ENCODE results near the gene ANAPC15. TPM values are rescaled to one million over a fixed set of nuclear protein-coding genes. Genes with fewer than 3 reads are reported as not detected.
"Not testable (repeated sequence)": the region's sequence is repeated elsewhere in the genome, so short reads cannot be mapped to it uniquely, and the experiment has no call there.

The ANAPC15 gene
- total RNA-seq, 3 donors from 2014 or later, result 12.1 to 22.4 (median 21.4) TPM

- intact Hi-C loops (cut with DNase I; ENCODE audit: low total_unique reads), result no loop called here
- H3K9me3 ChIP-seq, result no peaks in the 10 kb centered on the region
- H3K4me1 ChIP-seq, result no peaks in the 10 kb centered on the region
- no peak for DNase-seq (ENCODE audit: low spot score in 2 of 2)
- no peaks in the 10 kb centered on the region for H3K27me3 ChIP-seq
- no peak overlapping the region for H3K4me3 ChIP-seq
- H3K27ac ChIP-seq, result no peak overlapping the region
- TF ChIP-seq POLR2AphosphoS5 (IDR thresholded peaks at IDR 0.05) (no peak), POLR2A (IDR thresholded peaks at IDR 0.05) (no peak)
- TF ChIP-seq, protein P1, sequence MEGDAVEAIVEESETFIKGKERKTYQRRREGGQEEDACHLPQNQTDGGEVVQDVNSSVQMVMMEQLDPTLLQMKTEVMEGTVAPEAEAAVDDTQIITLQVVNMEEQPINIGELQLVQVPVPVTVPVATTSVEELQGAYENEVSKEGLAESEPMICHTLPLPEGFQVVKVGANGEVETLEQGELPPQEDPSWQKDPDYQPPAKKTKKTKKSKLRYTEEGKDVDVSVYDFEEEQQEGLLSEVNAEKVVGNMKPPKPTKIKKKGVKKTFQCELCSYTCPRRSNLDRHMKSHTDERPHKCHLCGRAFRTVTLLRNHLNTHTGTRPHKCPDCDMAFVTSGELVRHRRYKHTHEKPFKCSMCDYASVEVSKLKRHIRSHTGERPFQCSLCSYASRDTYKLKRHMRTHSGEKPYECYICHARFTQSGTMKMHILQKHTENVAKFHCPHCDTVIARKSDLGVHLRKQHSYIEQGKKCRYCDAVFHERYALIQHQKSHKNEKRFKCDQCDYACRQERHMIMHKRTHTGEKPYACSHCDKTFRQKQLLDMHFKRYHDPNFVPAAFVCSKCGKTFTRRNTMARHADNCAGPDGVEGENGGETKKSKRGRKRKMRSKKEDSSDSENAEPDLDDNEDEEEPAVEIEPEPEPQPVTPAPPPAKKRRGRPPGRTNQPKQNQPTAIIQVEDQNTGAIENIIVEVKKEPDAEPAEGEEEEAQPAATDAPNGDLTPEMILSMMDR (IDR thresholded peaks at IDR 0.05), result no peak
- H3K36me3 ChIP-seq, result no peaks in the 10 kb centered on the region
Measured at GRCh38 chr11:72150882-72151281, 38.4 kb upstream of the ANAPC15 start.

DNA sequence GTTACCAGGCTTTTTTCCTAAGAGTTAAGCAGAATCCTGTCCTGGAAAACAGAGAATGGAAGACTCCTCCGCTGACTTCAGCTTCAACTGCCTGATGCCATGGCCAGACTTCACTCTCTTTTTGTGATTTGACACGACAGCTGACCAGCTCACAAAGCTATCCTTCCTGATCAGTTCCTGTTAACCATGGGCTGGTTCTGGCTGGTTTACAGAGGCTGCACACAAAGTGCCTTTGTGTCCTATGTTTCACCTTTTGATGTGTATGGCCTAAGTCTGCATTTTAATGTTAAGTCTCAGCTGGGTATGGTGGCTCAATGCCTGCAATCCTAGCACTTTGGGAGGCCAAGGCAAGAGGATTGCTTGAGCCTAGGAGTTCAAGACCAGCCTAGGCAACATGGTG lies 34.1 kb upstream of the ANAPC15 start:
- Histone ChIP-seq H3K4me1 (no peaks in the 10 kb centered on the region), H3K36me3 (no peaks in the 10 kb centered on the region), H3K9me3 (no peaks in the 10 kb centered on the region), H3K4me3 (no peak overlapping the region), H3K27ac (no peak overlapping the region), H3K27me3 (no peaks in the 10 kb centered on the region)
- intact Hi-C loops (cut with DNase I; ENCODE audit: low total_unique reads), result no loop called here
- TF ChIP-seq POLR2A (IDR thresholded peaks at IDR 0.05) (no peak), POLR2AphosphoS5 (IDR thresholded peaks at IDR 0.05) (no peak)
- TF ChIP-seq, protein P1 (IDR thresholded peaks at IDR 0.05), result no peak
- no peak for DNase-seq (ENCODE audit: low spot score in 2 of 2)

DNA sequence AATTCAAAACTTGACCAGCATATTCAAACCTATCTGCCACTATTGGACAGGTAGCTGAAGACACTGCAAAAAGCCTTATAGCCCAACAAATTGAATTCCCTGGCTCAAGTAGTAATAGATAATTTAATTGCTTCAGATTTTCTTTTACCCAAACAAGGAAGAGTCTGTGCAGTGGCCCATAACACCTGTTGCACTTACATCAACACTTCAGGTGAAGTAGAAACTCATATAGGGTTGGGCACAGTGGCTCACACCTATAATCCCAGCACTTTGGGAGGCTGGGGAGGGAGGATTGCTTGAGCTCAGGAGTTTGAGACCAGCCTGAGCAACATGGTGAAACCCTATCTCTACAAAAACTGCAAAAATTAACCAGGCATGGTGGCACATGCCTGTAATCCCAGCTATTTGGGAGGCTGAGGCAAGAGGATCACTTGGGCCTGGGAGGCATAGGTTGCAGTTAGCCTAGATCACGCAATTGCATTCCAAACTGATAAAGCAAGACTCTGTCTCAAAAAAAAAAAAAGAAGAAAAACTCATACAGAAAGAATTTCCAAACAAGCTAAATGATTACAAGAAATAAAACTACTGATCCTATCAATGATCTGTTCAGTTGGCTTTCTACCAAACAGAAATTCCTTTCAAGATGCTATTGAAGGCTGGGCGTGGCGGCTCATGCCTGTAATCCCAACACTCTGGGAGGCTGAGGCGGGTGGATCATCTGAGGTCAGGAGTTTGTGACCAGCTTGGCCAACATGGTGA lies 32.5 kb upstream of the ANAPC15 start:
- peak in 1 of 2 donors; percentile 35 for DNase-seq (ENCODE audit: low spot score in 2 of 2)
- H3K27me3 ChIP-seq, result no peaks in the 10 kb centered on the region
- no peak overlapping the region for H3K4me3 ChIP-seq
- TF ChIP-seq POLR2A (IDR thresholded peaks at IDR 0.05) (no peak), POLR2AphosphoS5 (IDR thresholded peaks at IDR 0.05) (no peak)
- TF ChIP-seq, protein P1 (IDR thresholded peaks at IDR 0.05), result no peak
- intact Hi-C loops (cut with DNase I; ENCODE audit: low total_unique reads), result no loop called here
- peak overlapping the region; percentile 29 to 54 for H3K27ac ChIP-seq
- no peaks in the 10 kb centered on the region for H3K9me3 ChIP-seq
- H3K4me1 ChIP-seq, result no peaks in the 10 kb centered on the region
- no peaks in the 10 kb centered on the region for H3K36me3 ChIP-seq

- H3K4me1 ChIP-seq; intact Hi-C loops (cut with DNase I; ENCODE audit: low total_unique reads); H3K36me3 ChIP-seq; H3K27me3 ChIP-seq; H3K4me3 ChIP-seq; DNase-seq (ENCODE audit: low spot score in 2 of 2); H3K9me3 ChIP-seq: not testable (repeated sequence)
- H3K27ac ChIP-seq, result peak overlapping the region in 1 of 2 donors; percentile 72
Measured at GRCh38 chr11:72142543-72142942, 30.0 kb upstream of the ANAPC15 start.

DNA sequence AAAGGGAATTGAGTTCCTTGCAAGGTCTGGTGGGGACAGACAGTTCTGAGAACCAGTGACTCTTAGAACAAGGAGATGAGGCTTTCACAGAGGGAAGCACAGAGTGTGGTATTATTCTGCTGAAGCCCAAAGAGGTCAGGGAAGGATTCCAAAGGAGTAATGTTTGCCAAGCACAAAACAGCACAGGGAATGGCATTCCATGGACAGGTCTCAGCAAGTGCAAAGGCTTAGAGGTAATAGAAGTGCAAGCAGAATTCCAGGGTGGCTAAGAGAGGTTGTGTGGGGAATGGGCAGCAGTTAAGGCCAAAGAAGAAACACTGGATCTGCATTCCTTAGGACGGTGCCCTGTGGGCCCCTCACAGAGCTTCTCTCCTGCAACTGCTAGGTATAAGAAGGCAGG lies 29.6 kb upstream of the ANAPC15 start:
- H3K9me3 ChIP-seq; H3K4me1 ChIP-seq; intact Hi-C loops (cut with DNase I; ENCODE audit: low total_unique reads): not testable (repeated sequence)

DNA sequence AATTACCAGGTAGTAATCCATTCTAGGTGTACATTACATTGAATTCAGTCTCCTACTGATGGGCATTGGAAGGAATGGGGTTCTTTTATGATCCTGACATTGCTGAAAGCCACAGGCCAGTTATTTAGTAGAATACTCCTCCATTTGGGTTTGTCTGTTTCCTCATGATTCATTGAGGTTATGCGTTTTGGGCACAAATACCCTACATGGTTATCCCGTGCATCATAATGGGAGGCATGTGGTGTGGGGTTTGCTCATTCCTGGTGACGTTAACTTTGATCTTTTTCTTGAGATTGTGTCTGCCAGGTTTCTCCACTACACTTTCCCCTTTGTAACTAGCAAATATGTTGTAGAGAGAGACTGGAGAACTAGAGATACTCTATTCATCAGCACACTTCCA lies 28.6 kb upstream of the ANAPC15 start:
- H3K4me3 ChIP-seq, result no peak overlapping the region
- no peak for TF ChIP-seq POLR2A (IDR thresholded peaks at IDR 0.05)
- TF ChIP-seq, protein P1 (IDR thresholded peaks at IDR 0.05), result no peak
- no peak for TF ChIP-seq POLR2AphosphoS5 (IDR thresholded peaks at IDR 0.05)
- no peaks in the 10 kb centered on the region for H3K27me3 ChIP-seq
- peak overlapping the region; percentile 66 to 72 for H3K27ac ChIP-seq
- H3K9me3 ChIP-seq, result no peaks in the 10 kb centered on the region
- H3K4me1 ChIP-seq, result no peaks in the 10 kb centered on the region
- intact Hi-C loops (cut with DNase I; ENCODE audit: low total_unique reads), result no loop called here
- H3K36me3 ChIP-seq, result no peaks in the 10 kb centered on the region
- no peak for DNase-seq (ENCODE audit: low spot score in 2 of 2)

More for the DNA sequence above, 29.6 kb upstream of the ANAPC15 start:
- H3K27me3 ChIP-seq, H3K36me3 ChIP-seq, H3K4me3 ChIP-seq, H3K27ac ChIP-seq: not testable (repeated sequence)
- peak in 1 of 2 donors; percentile 80 for DNase-seq (ENCODE audit: low spot score in 2 of 2)
